ENCODE measurements around the gene BAZ1B.

DNA sequence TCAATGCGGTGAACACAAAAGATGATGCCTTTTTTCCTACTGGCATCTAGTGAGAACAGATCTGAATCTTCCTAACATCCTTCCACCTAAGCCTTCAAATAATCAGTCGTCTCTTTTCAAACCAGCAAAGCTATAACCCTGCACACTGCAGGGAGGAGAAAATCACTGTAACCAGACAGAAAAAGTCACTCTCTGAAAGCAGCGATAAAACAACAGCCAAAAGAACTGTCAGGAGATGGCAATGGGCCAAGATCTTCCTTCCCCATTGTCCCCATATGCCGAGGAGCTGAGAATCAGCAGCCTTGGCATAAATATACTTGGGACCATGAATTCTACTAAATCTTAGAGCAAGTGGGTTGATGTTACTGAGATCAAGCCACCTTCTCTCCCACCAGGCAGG, 75.4 kb downstream of the BAZ1B start:
- TF ChIP-seq, protein P1, sequence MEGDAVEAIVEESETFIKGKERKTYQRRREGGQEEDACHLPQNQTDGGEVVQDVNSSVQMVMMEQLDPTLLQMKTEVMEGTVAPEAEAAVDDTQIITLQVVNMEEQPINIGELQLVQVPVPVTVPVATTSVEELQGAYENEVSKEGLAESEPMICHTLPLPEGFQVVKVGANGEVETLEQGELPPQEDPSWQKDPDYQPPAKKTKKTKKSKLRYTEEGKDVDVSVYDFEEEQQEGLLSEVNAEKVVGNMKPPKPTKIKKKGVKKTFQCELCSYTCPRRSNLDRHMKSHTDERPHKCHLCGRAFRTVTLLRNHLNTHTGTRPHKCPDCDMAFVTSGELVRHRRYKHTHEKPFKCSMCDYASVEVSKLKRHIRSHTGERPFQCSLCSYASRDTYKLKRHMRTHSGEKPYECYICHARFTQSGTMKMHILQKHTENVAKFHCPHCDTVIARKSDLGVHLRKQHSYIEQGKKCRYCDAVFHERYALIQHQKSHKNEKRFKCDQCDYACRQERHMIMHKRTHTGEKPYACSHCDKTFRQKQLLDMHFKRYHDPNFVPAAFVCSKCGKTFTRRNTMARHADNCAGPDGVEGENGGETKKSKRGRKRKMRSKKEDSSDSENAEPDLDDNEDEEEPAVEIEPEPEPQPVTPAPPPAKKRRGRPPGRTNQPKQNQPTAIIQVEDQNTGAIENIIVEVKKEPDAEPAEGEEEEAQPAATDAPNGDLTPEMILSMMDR (conservative IDR thresholded peaks at IDR 0.05; ENCODE audit: low read depth, low read length) = no peak
- TF ChIP-seq SMC3 (IDR thresholded peaks at IDR 0.05; ENCODE audit: low read depth, low read length) = no peak
- TF ChIP-seq MAFK (IDR thresholded peaks at IDR 0.05; ENCODE audit: low read depth, low read length) = no peak
- no peak for TF ChIP-seq USF2 (IDR thresholded peaks at IDR 0.05; ENCODE audit: low read depth, low read length)
- TF ChIP-seq CHD1 (IDR thresholded peaks at IDR 0.05; ENCODE audit: low read depth, low read length) = no peak
- TF ChIP-seq RAD21 (IDR thresholded peaks at IDR 0.05; ENCODE audit: low read length) = no peak
- no peak for TF ChIP-seq BHLHE40 (IDR thresholded peaks at IDR 0.05; ENCODE audit: low read depth, low read length)
- TF ChIP-seq RCOR1 (IDR thresholded peaks at IDR 0.05; ENCODE audit: insufficient replicate concordance, low read length) = no peak
- no peak for TF ChIP-seq POLR2A (IDR thresholded peaks at IDR 0.05; ENCODE audit: low read depth, low read length)
- TF ChIP-seq CEBPB (IDR thresholded peaks at IDR 0.05; ENCODE audit: low read depth, low read length) = no peak
- no peak for TF ChIP-seq RFX5 (IDR thresholded peaks at IDR 0.05; ENCODE audit: low read depth, low read length)
- TF ChIP-seq, protein P2, sequence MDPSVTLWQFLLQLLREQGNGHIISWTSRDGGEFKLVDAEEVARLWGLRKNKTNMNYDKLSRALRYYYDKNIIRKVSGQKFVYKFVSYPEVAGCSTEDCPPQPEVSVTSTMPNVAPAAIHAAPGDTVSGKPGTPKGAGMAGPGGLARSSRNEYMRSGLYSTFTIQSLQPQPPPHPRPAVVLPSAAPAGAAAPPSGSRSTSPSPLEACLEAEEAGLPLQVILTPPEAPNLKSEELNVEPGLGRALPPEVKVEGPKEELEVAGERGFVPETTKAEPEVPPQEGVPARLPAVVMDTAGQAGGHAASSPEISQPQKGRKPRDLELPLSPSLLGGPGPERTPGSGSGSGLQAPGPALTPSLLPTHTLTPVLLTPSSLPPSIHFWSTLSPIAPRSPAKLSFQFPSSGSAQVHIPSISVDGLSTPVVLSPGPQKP (IDR thresholded peaks at IDR 0.05; ENCODE audit: borderline replicate concordance, low read depth, low read length) = no peak
- no peak for TF ChIP-seq FOS (IDR thresholded peaks at IDR 0.05; ENCODE audit: low read depth, low read length)
- no peak for TF ChIP-seq MXI1 (IDR thresholded peaks at IDR 0.05; ENCODE audit: borderline replicate concordance, low read depth, low read length)
